IMR-90 (cell line): ENCODE measurements around the gene DDA1. TPM values are rescaled to one million over a fixed set of nuclear protein-coding genes. Genes with fewer than 3 reads are reported as not detected.

ENCODE experiments used
- ATAC-seq: fragments of 200-7000 bp; cut with Tn5 transposase; 2 replicates; pipeline ENCODE4 v1.9.1; 2020; ENCODE audit warnings: low read depth, mild to moderate bottlenecking, moderate library complexity
- BruUV-seq: library from RNA; stranded (reverse); fragments of 400-500 nt; replicated peaks from 2 replicates; lab custom pipeline; 2021; lab: Mats Ljungman, UMichigan
- CTCF ChIA-PET: fragments of 300-600 bp; formaldehyde crosslinking; extraction: SDS; loops from one replicate; lab custom pipeline; 2021; ENCODE audit warnings: antibody characterized with exemption; lab: Yijun Ruan, JAX
- POLR2A ChIA-PET: fragments of 300-600 bp; sonication (Branson Sonifier 250); formaldehyde crosslinking; loops from one replicate; lab custom pipeline; 2022; ENCODE audit warnings: antibody characterized with exemption; ENCODE audit not compliant: unreplicated experiment; lab: Charles Lee
- DNase-seq: peaks from one replicate; pipeline ENCODE4 v3.0.0; 2013
- H2AFZ ChIP-seq: replicated peaks from 2 replicates; pipeline ENCODE3; 2013; ENCODE audit warnings: low read length, mild to moderate bottlenecking; ENCODE audit not compliant: poor library complexity
- H2AK5ac ChIP-seq: 2 replicates; pipeline ENCODE4 v1.6.1; 2013; ENCODE audit warnings: low read depth, low read length, inconsistent platforms
- H2AK9ac ChIP-seq: replicated peaks from 2 replicates; pipeline ENCODE3; 2013; ENCODE audit warnings: mild to moderate bottlenecking, low read depth, low read length, moderate library complexity; ENCODE audit not compliant: poor library complexity
- H2BK120ac ChIP-seq: 2 replicates; pipeline ENCODE4 v1.6.1; 2013; ENCODE audit warnings: low read depth, low read length, inconsistent platforms
- H2BK15ac ChIP-seq: 3 replicates; pipeline ENCODE4 v1.6.1; 2013; ENCODE audit warnings: low read depth, low read length, inconsistent platforms
- H2BK20ac ChIP-seq: 2 replicates; pipeline ENCODE4 v1.6.1; 2013; ENCODE audit warnings: low read depth, mild to moderate bottlenecking, inconsistent platforms, low read length, moderate library complexity
- H2BK5ac ChIP-seq: 2 replicates; pipeline ENCODE4 v1.6.1; 2013; ENCODE audit warnings: mild to moderate bottlenecking, low read depth, low read length, inconsistent platforms; ENCODE audit not compliant: poor library complexity, severe bottlenecking
- H3K14ac ChIP-seq: replicated peaks from 2 replicates; pipeline ENCODE4 v1.6.1; 2013; ENCODE audit warnings: low read depth, low read length, inconsistent platforms
- H3K18ac ChIP-seq: 2 replicates; pipeline ENCODE4 v1.6.1; 2013; ENCODE audit warnings: low read depth, low read length, control low read depth
- H3K23ac ChIP-seq: 2 replicates; pipeline ENCODE4 v1.6.1; 2013; ENCODE audit warnings: low read depth, low read length, inconsistent platforms
- H3K27ac ChIP-seq: 2 replicates; pipeline ENCODE4 v1.5.1; 2013; ENCODE audit warnings: mild to moderate bottlenecking, control low read depth, low read length; ENCODE audit not compliant: insufficient read depth
- H3K27me3 ChIP-seq: 2 replicates; pipeline ENCODE4 v1.6.1; 2013; ENCODE audit warnings: low read length; ENCODE audit not compliant: control insufficient read depth, insufficient read depth
- H3K36me3 ChIP-seq: 2 replicates; pipeline ENCODE4 v1.6.1; 2013; ENCODE audit warnings: low read length, mixed read lengths; ENCODE audit not compliant: control insufficient read depth, insufficient read depth
- H3K4ac ChIP-seq: 2 replicates; pipeline ENCODE4 v1.6.1; 2013; ENCODE audit warnings: low read depth, low read length, inconsistent platforms
- H3K4me1 ChIP-seq: 2 replicates; pipeline ENCODE4 v1.6.1; 2013; ENCODE audit warnings: low read length, mixed read lengths; ENCODE audit not compliant: control insufficient read depth, insufficient read depth
- H3K4me2 ChIP-seq: 2 replicates; pipeline ENCODE4 v1.6.1; 2013; ENCODE audit warnings: low read depth, mild to moderate bottlenecking, control low read depth, low read length, moderate library complexity
- H3K4me3 ChIP-seq: 2 replicates; pipeline ENCODE4 v1.5.1; 2013; ENCODE audit warnings: low read depth, mild to moderate bottlenecking, control low read depth, low read length, moderate library complexity; ENCODE audit not compliant: insufficient read depth
- H3K56ac ChIP-seq: 2 replicates; pipeline ENCODE4 v1.6.1; 2013; ENCODE audit warnings: low read length, inconsistent platforms; ENCODE audit not compliant: insufficient read depth; ENCODE audit errors: extremely low read depth
- H3K79me1 ChIP-seq, 2 experiments: 2 replicates each; pipeline ENCODE4 v1.6.1; 2013; ENCODE audit warnings: low read length in 2 of 2, inconsistent platforms in 1 of 2, low read depth in 1 of 2
- H3K9ac ChIP-seq: 2 replicates; pipeline ENCODE4 v1.6.1; 2013; ENCODE audit warnings: low read depth, low read length, control low read depth
- H3K9me1 ChIP-seq: 2 replicates; pipeline ENCODE4 v1.6.1; 2013; ENCODE audit warnings: low read length, inconsistent platforms; ENCODE audit not compliant: insufficient read depth
- H3K9me3 ChIP-seq: 2 replicates; pipeline ENCODE4 v1.6.1; 2013; ENCODE audit warnings: low read length; ENCODE audit not compliant: control insufficient read depth, insufficient read depth
- H4K20me1 ChIP-seq: 2 replicates; pipeline ENCODE4 v1.6.1; 2013; ENCODE audit warnings: low read length, inconsistent platforms; ENCODE audit not compliant: insufficient read depth
- H4K5ac ChIP-seq: 2 replicates; pipeline ENCODE4 v1.6.1; 2013; ENCODE audit warnings: mild to moderate bottlenecking, low read depth, low read length, control low read depth
- H4K8ac ChIP-seq, 2 experiments: 2 replicates each; pipeline ENCODE4 v1.6.1; 2013; ENCODE audit warnings: low read depth in 2 of 2, low read length in 2 of 2, control low read depth in 1 of 2, inconsistent platforms in 1 of 2
- H4K91ac ChIP-seq: 2 replicates; pipeline ENCODE4 v1.6.1; 2013; ENCODE audit warnings: low read depth, low read length, inconsistent platforms; ENCODE audit not compliant: insufficient read depth
- MAZ ChIP-seq: IDR thresholded peaks from 2 replicates; pipeline ENCODE4 v1.6.1; 2012; ENCODE audit warnings: low read depth, mild to moderate bottlenecking, low read length, improper control_type of control experiment, moderate library complexity, borderline replicate concordance
- MXI1 ChIP-seq: IDR thresholded peaks from 2 replicates; pipeline ENCODE4 v1.6.1; 2012; ENCODE audit warnings: low read depth, mild to moderate bottlenecking, low read length, moderate library complexity, borderline replicate concordance
- RAD21 ChIP-seq: IDR thresholded peaks from 2 replicates; pipeline ENCODE4 v1.6.1; 2012; ENCODE audit warnings: low read length, improper control_type of control experiment
- SMC3 ChIP-seq: fragments of 150-350 bp; IDR thresholded peaks from 2 replicates; pipeline ENCODE4 v1.6.1; 2016; ENCODE audit warnings: low read depth, mild to moderate bottlenecking, antibody characterized with exemption, low read length, moderate library complexity
- WGBS, 2 experiments: methylation state at CpG; one replicate each; pipeline versions ENCODE4 v1.1.5 to v1.1.7; 2013; ENCODE audit warnings: missing lambda C conversion rate in 2 of 2; ENCODE audit not compliant: insufficient read length in 1 of 2; ENCODE audit errors: extremely low coverage in 2 of 2; 5-methylcytosine and 5-hydroxymethylcytosine counted together
- dilution Hi-C: fragments of 300-500 bp; cut with HindIII; formaldehyde crosslinking; loops from one replicate; pipeline ENCODE4 v1.14.3; 2018; ENCODE audit warnings: low sequenced_read_pairs; ENCODE audit not compliant: unreplicated experiment
- in situ Hi-C: fragments of 300-500 bp; cut with MboI; formaldehyde crosslinking; loops from 3 replicates; pipeline ENCODE4 v1.14.3; 2019; ENCODE audit warnings: low sequenced_read_pairs, inconsistent platforms, mixed read lengths
- intact Hi-C: fragments of 100-400 bp; cut with micrococcal nuclease; formaldehyde crosslinking; loops from 2 replicates; pipeline ENCODE4 v1.10.0; 2022
- polyA plus RNA-seq, 3 experiments: library from polyadenylated mRNA; depleted of rRNA; stranded (reverse); fragments of >200 nt; gene quantifications; 2 replicates each; pipeline ENCODE4 v1.2.3, GENCODE V29; 2012; ENCODE audit warnings: low replicate concordance in 1 of 3
- total RNA-seq: library from RNA; depleted of rRNA; stranded (reverse); fragments of >200 nt; gene quantifications from 2 replicates; pipeline ENCODE4 v1.2.3, GENCODE V29; 2012

The DDA1 gene
- total and polyA plus RNA-seq, 2 of the 4 experiments (the other 2 are of a cell fraction) = 33.7 to 87.2 TPM

DNA sequence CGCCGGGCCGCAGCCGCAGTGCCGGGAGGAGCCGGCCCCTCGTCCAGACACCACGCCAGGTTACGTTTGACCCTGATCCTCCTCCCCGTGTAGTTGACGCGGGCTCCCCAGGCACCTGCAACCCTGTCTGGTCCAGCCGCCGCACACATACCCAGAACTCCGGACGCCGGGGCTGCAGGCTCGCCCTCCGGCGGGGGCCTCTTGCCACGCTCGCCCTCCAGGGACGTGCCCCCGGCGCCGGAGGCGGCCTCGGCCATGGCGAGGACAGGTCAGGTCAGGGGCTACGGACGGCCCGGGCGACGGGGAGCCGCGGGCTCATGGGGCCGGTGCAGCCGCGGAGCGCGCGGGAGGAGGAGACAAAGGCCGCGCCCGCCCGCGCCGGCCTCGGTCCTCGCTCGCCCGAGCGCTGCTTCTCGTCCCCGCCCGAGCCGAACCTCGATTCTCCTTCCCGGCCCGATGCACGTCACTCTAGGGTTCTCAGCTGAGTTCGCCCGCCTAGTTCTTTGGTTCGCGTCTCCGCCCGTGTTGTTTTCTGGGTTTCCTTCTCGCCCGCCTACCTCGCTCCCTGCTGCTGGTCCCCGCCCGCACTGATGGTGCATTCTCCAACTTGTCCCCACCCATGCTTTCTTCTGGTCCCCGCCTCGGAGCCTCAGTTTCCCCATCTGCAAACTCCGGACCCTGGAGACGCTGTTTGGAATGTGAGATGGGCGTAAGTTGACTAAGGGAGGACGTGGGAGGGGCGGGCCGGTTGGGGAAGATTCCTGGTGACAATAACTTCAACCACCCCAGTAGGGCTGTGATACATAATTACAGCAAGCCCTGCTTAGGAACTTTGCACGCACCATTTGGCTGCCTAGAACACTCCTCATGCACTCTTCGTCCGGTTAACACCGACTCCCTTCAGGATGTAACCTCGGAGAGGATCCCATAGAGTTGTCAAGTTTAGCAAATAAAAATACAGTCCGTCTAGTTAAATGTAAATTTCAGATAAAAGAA is 25.3 kb downstream of the DDA1 start, which contains the start of gene ANO8:
Gene ANO8, minus strand, starts transcription at position 442 of the 996 bp plus-strand sequence. Its CDS starts 185 bp downstream, at position 257.
- Histone ChIP-seq H3K36me3 (peaks cover 2% of the 10 kb centered on the region; the same call in 1 of the 2 replicates), H2AK5ac (peak within 1 kb of the TSS; percentile 89), H3K27ac (peak within 1 kb of the TSS; percentile 55), H3K27me3 (no peaks in the 10 kb centered on the region), H3K23ac (peak within 1 kb of the TSS; percentile 54), H3K4me1 (peaks cover 8% of the 10 kb centered on the region), H2AFZ (peak within 1 kb of the TSS; percentile 99), H2BK15ac (peak within 1 kb of the TSS; percentile 15; the same call in 1 of the 3 replicates), H3K79me1 (peaks cover 7 to 44% of the 10 kb centered on the region in 2 experiments; a peak in 3 of 4 replicates), H4K20me1 (no peaks in the 10 kb centered on the region), H4K5ac (0 out of 2 replicates have a peak within 1 kb of the TSS, but pooled peaks have one; percentile 31), H3K4me3 (peak within 1 kb of the TSS; percentile 70), H3K14ac (peak within 1 kb of the TSS; percentile 48), H2BK5ac (peak within 1 kb of the TSS; percentile 66), H3K9ac (peak within 1 kb of the TSS; percentile 60), H3K4me2 (peak within 1 kb of the TSS; percentile 84), H3K56ac (0 out of 2 replicates have a peak within 1 kb of the TSS, but pooled peaks have one; percentile 28), H3K9me1 (peaks cover 5% of the 10 kb centered on the region), H3K4ac (peak within 1 kb of the TSS; percentile 83), H3K9me3 (no peaks in the 10 kb centered on the region), H2AK9ac (peak within 1 kb of the TSS; percentile 98), H4K8ac (peak within 1 kb of the TSS; percentile 22 to 71; a peak in 2 of 4 replicates), H4K91ac (peak within 1 kb of the TSS; percentile 80), H2BK120ac (peak within 1 kb of the TSS; percentile 76), H3K18ac (no peak within 1 kb of the TSS), H2BK20ac (no peak within 1 kb of the TSS)
- intact Hi-C loops = loop anchor here (1.0 kb wide), 1 partner anchor 25 kb away; the partner anchor contains the start of gene DDA1
- ChIA-PET CTCF (no interaction called here), POLR2A (interaction anchor here (1.0 kb wide), 1 partner anchor 10 kb away, joined by 3 read pairs; no protein-coding TSS in a partner anchor)
- TF ChIP-seq MXI1 (peak; percentile 66; the same call in 1 of the 2 replicates), MAZ (peak; percentile 88), SMC3 (peak; percentile 6; the same call in 1 of the 2 replicates), RAD21 (no peak)
- DNase-seq = peak; percentile 99
- WGBS, 2 experiments = 0% methylated on average over 37 of the region's 86 CpGs; no CpG with 5 or more reads in 1 of the 2 experiments
- no TSS peak for BruUV-seq
- in situ Hi-C loops = no loop called here
- dilution Hi-C loops = no loop called here
- ATAC-seq = peak; percentile 74
